Osteocyte (in vitro differentiated cells): ENCODE measurements around the gene C1QTNF6. TPM values are rescaled to one million over a fixed set of nuclear protein-coding genes. Genes with fewer than 3 reads are reported as not detected.

Source experiments
- DNase-seq: peaks from one replicate; pipeline ENCODE4 v3.0.0; 2021; ENCODE audit warnings: mixed read lengths; ENCODE audit not compliant: unreplicated experiment; ENCODE audit errors: extremely low spot score
- H3K27ac Mint-ChIP-seq: one replicate; pipeline ENCODE4 v1.8.0; 2021; ENCODE audit warnings: mild to moderate bottlenecking, mixed read lengths; ENCODE audit not compliant: unreplicated experiment
- H3K27me3 Mint-ChIP-seq: one replicate; pipeline ENCODE4 v1.8.0; 2021; ENCODE audit warnings: mixed read lengths; ENCODE audit not compliant: unreplicated experiment
- H3K36me3 Mint-ChIP-seq: one replicate; pipeline ENCODE4 v1.8.0; 2021; ENCODE audit warnings: mixed read lengths; ENCODE audit not compliant: unreplicated experiment
- H3K4me1 Mint-ChIP-seq: one replicate; pipeline ENCODE4 v1.8.0; 2021; ENCODE audit warnings: mixed read lengths; ENCODE audit not compliant: unreplicated experiment
- H3K4me3 Mint-ChIP-seq: one replicate; pipeline ENCODE4 v1.8.0; 2021; ENCODE audit warnings: mild to moderate bottlenecking, moderate library complexity, mixed read lengths; ENCODE audit not compliant: unreplicated experiment
- H3K9me3 Mint-ChIP-seq: one replicate; pipeline ENCODE4 v1.8.0; 2021; ENCODE audit warnings: mixed read lengths; ENCODE audit not compliant: unreplicated experiment
- CTCF ChIP-seq: fragments of 200-600 bp; sonication (generic); IDR thresholded peaks from 2 replicates; pipeline ENCODE4 v1.5.0; 2021; ENCODE audit warnings: antibody characterized with exemption, mild to moderate bottlenecking, moderate library complexity
- total RNA-seq: library from RNA; stranded (reverse); gene quantifications from 2 replicates; pipeline ENCODE4 v1.2.1, GENCODE V29; 2021

The C1QTNF6 gene
- total RNA-seq, 1 donor from 2014 or later, result 36.4 TPM

- no peak for TF ChIP-seq CTCF
- H3K27me3 Mint-ChIP-seq, result peaks cover 24% of the 10 kb centered on the region
- H3K4me1 Mint-ChIP-seq, result peaks cover 21% of the 10 kb centered on the region
- H3K36me3 Mint-ChIP-seq, result no peaks in the 10 kb centered on the region
- H3K4me3 Mint-ChIP-seq, result no peak overlapping the region
- no peak for DNase-seq
- H3K9me3 Mint-ChIP-seq, result no peaks in the 10 kb centered on the region
- H3K27ac Mint-ChIP-seq, result no peak overlapping the region
Observed at GRCh38 chr22:37224757-37225420, 36.8 kb upstream of the C1QTNF6 start.

GRCh38 chr22:37223965-37224551, 36.0 kb upstream of the C1QTNF6 start:
- Mint-ChIP-seq H3K27me3 (peaks cover 31% of the 10 kb centered on the region), H3K36me3 (no peaks in the 10 kb centered on the region), H3K9me3 (no peaks in the 10 kb centered on the region), H3K4me1 (peaks cover 13% of the 10 kb centered on the region), H3K4me3 (no peak overlapping the region), H3K27ac (no peak overlapping the region)
- no peak for TF ChIP-seq CTCF
- no peak for DNase-seq

- no peaks in the 10 kb centered on the region for H3K36me3 Mint-ChIP-seq
- H3K9me3 Mint-ChIP-seq, result no peaks in the 10 kb centered on the region
- H3K27me3 Mint-ChIP-seq, result peaks cover 41% of the 10 kb centered on the region
- DNase-seq, result no peak
- H3K4me3 Mint-ChIP-seq, result no peak overlapping the region
- no peaks in the 10 kb centered on the region for H3K4me1 Mint-ChIP-seq
- no peak for TF ChIP-seq CTCF
- H3K27ac Mint-ChIP-seq, result no peak overlapping the region
Observed at GRCh38 chr22:37222440-37222971, 34.5 kb upstream of the C1QTNF6 start.

GRCh38 chr22:37221424-37222333, 33.6 kb upstream of the C1QTNF6 start:
- Mint-ChIP-seq H3K27ac (no peak overlapping the region), H3K9me3 (no peaks in the 10 kb centered on the region), H3K36me3 (no peaks in the 10 kb centered on the region), H3K4me3 (no peak overlapping the region), H3K27me3 (peaks cover 48% of the 10 kb centered on the region), H3K4me1 (no peaks in the 10 kb centered on the region)
- DNase-seq, result no peak
- no peak for TF ChIP-seq CTCF
